T-helper 2 cell (primary cell): ENCODE results near the gene FAM72D.
"Not testable (repeated sequence)": the region's sequence is repeated elsewhere in the genome, so short reads cannot be mapped to it uniquely, and the experiment has no call there.

Experiments
- DNase-seq, 5 experiments: peaks; one replicate each; pipeline versions ENCODE4 v3.0.0 to v3.0.0-alpha.2; 2012 to 2022

FAM72D gene

GRCh38 chr1:145093517-145094149 lies 2.1 kb upstream of the FAM72D start:
- not testable (repeated sequence) for DNase-seq

GRCh38 chr1:145094655-145095211 lies 1.0 kb upstream of the FAM72D start:
- not testable (repeated sequence) for DNase-seq

GRCh38 chr1:145101725-145102124 lies 6.0 kb downstream of the FAM72D start:
- DNase-seq = not testable (repeated sequence)

GRCh38 chr1:145103294-145103693 lies 7.5 kb downstream of the FAM72D start:
- not testable (repeated sequence) for DNase-seq

GRCh38 chr1:145111674-145112073 lies 15.9 kb downstream of the FAM72D start:
- not testable (repeated sequence) for DNase-seq

GRCh38 chr1:145112703-145113102 lies 16.9 kb downstream of the FAM72D start:
- DNase-seq = not testable (repeated sequence)

- not testable (repeated sequence) for DNase-seq
Observed at GRCh38 chr1:145114560-145115057, 18.8 kb downstream of the FAM72D start.

GRCh38 chr1:145115587-145116493 lies 20.1 kb downstream of the FAM72D start:
- DNase-seq = not testable (repeated sequence)

- not testable (repeated sequence) for DNase-seq
Observed at GRCh38 chr1:145119842-145120241, 24.1 kb downstream of the FAM72D start.

GRCh38 chr1:145122344-145123061 lies 26.7 kb downstream of the FAM72D start:
- not testable (repeated sequence) for DNase-seq

GRCh38 chr1:145123062-145123395 lies 27.3 kb downstream of the FAM72D start:
- not testable (repeated sequence) for DNase-seq

- DNase-seq = not testable (repeated sequence)
Observed at GRCh38 chr1:145123992-145124641, 28.3 kb downstream of the FAM72D start.

GRCh38 chr1:145125112-145125511 lies 29.3 kb downstream of the FAM72D start:
- not testable (repeated sequence) for DNase-seq

- not testable (repeated sequence) for DNase-seq
Observed at GRCh38 chr1:145127144-145127543, 31.4 kb downstream of the FAM72D start.

- not testable (repeated sequence) for DNase-seq
Observed at GRCh38 chr1:145128697-145129469, 33.1 kb downstream of the FAM72D start.

GRCh38 chr1:145134476-145134875 lies 38.7 kb downstream of the FAM72D start:
- not testable (repeated sequence) for DNase-seq

- DNase-seq = not testable (repeated sequence)
Observed at GRCh38 chr1:145140549-145140948, 44.8 kb downstream of the FAM72D start.

- not testable (repeated sequence) for DNase-seq
Observed at GRCh38 chr1:145144264-145144913, 48.6 kb downstream of the FAM72D start.

- not testable (repeated sequence) for DNase-seq
Observed at GRCh38 chr1:145146308-145146707, 50.5 kb downstream of the FAM72D start.

- DNase-seq = not testable (repeated sequence)
Observed at GRCh38 chr1:145147172-145147571, 51.4 kb downstream of the FAM72D start.

GRCh38 chr1:145155421-145155820 lies 59.6 kb downstream of the FAM72D start:
- DNase-seq = not testable (repeated sequence)
